Effector CD4-positive, alpha-beta T cell (primary cell): ENCODE results near the gene GPA33.

Experiments used
- DNase-seq: peaks from one replicate; pipeline ENCODE4 v3.0.0-alpha.2; 2020
- total RNA-seq: gene quantifications from one replicate; lab custom pipeline; 2026; lab: John Stamatoyannopoulos, UW

Gene GPA33
- 61.9 reads per million, percentile 73 among the genes with 10 or more reads in this experiment for total RNA-seq

- DNase-seq = no peak
Observed at GRCh38 chr1:167090314-167090942, at the start of gene GPA33. GPA33 (minus strand) TSS chr1:167090377; CDS start chr1:167090287, 90 bp downstream.

DNA sequence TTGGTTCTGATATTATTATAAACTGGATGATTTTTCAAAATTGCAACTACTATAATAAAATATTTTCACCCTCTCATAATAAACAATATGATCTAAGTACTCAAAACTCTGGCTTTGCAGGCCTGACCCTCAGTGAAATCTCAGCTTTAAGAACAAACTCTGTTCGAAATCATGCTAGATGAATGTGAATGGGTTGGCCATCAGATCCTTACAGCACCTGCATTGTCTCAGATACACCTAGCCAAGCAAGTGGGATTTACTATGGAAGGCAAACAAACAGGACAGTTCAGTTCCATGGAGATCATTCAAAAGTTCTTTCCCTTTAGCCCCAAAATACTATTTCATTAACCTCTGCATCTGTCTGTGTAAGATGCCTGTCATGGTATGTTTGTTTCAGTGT is 48.5 kb upstream of the GPA33 start:
- DNase-seq = no peak

DNA sequence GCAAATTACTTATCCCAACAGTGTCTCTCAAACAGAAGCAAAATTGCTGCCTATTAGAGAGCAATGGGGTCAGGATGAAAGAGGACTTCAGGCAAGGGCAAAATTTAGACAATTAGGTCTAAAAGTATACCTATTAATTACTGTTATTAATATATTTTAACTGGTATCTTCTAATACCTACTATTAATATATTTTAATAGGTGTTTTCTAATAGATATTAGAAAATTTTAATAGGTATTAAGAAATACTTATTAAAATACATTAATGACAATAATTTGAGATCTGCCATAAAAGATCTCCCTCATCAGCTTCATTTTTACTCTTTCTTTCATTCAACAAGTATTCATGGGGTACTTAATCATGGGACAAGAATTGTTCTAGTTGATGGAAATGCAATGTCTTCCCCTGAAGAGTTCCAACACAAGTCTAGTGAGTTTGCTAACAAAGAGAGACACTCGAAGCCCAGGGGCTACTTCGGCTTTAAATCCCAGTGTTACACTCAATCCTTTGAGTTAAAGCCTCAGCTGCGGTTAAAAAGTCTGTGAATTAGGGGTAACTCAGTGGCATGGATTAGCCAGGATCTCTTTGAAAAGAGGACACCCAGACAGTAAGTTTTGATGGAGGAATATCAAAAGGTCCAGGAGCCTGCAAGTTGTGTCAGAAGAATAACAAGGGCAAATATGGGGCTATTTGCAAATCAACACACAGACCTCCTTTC is 47.8 kb upstream of the GPA33 start:
- no peak for DNase-seq

DNA sequence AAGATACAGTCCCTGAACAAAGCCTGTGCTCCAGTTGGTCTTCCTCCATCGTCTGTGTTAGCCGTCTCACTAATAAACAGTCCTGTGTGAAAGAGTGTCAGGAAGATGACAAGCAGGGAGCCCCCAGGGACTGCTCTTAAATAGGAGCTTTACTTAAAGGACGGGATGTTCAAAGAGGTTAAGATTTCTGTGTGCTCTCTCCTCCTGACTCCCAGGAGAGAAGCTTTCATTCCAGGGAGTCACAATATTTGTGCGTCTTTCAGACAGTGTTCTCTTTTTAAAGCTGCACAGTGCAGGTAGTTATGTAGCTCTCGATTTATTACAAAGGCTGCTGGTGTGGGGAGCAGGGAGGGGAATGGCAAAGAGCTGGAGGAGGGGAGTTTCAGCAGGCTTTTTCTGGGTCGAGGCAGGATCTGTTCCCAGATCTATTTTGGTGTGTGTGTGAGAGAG is 47.2 kb upstream of the GPA33 start:
- DNase-seq = no peak

- DNase-seq = no peak
Observed at GRCh38 chr1:167136806-167137205, 46.6 kb upstream of the GPA33 start.

GRCh38 chr1:167136191-167136614 is 46.0 kb upstream of the GPA33 start:
- DNase-seq = no peak

- DNase-seq = no peak
Observed at GRCh38 chr1:167135281-167135840, 45.2 kb upstream of the GPA33 start.

DNA sequence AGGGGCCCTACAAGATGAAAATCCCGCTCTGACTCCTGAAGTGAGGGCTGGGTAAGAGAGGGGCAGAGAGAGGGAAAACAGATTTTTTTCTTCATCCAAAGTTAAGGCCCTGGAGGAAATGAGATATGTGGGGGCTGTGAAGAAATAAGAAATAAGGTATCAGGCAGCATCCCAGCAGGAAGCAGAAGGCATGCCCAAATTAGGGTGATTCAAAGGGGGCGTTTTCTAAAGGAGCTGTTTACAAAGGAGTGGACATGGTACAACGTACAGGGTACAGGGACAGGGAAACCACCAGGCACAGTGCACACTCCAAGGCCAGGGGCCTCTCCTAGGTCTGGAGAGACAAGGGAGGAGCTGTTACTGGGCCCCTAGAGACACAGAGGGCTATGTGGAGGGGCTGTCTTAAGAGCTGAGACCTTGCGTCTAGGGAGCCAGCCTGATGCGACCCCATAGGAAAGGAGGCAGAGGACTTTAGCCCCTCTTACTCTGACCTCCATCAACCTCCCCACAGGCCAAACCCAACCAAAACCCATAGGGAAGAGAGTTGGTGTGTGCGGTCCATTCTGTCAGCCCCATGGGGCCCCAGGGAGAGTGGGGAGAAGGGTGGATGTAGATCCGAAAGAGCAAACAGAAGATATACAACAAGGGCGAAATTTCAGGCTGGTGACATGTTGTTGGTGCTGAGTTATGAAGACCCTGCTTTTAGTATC is 42.3 kb upstream of the GPA33 start:
- no peak for DNase-seq

- DNase-seq = no peak
Observed at GRCh38 chr1:167130829-167131510, 40.8 kb upstream of the GPA33 start.

DNA sequence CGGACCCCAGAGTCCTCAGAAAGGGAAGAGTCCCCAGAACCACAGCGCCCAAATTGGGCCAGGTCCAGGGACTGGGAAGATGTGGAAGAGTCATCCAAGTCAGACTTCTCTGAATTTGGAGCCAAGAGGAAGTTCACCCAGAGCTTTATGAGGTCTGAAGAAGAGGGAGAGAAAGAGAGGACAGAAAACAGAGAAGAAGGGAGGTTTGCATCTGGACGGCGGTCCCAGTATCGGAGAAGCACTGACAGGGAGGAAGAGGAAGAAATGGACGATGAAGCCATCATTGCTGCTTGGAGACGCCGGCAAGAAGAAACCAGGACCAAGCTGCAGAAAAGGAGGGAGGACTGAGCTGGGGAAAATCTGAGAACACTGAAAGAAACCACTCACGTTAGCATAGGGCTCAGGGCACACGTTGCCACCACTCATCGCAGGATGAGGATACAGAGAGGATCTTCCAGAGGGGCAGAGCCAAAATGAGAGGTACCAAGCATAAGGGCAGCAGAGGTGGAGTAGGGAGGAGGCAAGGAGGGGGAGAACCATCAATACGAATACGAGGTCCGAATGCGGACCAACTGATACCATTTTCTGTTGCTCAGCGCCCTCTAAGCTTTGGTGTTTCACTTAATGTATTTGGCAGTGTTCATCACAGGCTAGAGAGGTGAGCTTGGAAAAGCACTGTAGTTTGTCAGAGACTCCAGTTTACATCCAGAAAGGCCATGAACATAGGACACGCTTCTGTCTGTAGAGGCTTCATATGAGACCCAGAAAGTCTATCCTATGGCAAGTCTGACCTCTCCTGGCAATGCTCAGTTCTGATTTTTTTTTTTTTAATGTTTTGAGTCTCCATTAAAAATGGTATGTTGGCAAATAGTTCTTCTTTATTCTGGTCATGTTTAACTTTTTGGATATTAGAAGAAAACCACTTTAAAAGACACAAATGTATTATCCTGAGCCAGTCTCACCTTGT is 38.4 kb upstream of the GPA33 start:
- no peak for DNase-seq

GRCh38 chr1:167127661-167128060 is 37.5 kb upstream of the GPA33 start:
- DNase-seq = no peak

DNA sequence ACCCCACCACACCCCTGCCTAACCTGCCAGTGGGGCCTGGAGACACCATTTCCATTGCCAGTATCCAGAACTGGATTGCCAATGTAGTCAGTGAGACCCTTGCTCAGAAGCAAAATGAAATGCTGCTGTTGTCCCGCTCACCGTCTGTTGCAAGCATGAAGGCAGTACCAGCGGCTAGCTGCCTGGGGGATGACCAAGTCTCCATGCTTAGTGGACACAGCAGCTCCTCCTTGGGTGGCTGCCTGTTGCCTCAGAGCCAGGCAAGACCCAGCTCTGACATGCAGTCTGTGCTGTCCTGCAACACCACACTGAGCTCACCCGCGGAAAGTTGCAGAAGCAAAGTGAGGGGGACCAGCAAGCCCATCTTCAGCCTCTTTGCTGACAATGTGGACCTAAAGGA is 37.1 kb upstream of the GPA33 start:
- no peak for DNase-seq

DNA sequence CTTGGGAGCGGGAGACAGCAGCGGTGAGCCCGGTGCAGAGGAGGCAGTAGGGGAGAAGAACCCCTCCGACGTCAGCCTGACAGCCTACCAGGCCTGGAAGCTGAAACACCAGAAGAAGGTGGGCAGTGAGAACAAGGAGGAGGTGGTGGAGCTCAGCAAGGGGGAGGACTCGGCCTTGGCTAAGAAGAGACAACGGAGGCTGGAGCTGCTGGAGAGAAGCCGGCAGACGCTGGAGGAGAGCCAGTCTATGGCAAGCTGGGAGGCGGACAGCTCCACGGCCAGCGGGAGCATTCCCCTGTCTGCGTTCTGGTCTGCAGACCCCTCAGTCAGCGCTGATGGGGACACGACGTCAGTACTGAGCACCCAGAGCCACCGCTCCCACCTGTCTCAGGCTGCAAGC is 36.6 kb upstream of the GPA33 start:
- no peak for DNase-seq

- no peak for DNase-seq
Observed at GRCh38 chr1:167126317-167126716, 36.1 kb upstream of the GPA33 start.

DNA sequence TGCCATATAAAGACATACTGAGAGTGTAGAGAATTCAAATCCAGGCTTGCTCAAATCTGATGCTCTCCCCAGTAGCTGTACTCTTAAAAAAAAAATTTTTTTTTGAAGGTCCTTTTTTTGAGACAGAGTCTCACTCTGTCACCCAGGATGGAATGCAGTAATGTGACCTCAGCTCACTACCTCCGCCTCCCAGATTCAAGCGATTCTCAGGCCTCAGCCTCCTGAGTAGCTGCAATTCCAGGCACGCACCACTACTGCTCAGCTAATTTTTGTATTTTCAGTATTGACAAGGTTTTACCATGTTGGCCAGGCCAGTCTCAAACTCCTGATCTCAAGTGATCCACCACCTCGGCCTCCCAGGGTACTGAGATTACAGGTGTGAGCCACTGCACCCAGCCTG is 32.4 kb upstream of the GPA33 start:
- no peak for DNase-seq

DNA sequence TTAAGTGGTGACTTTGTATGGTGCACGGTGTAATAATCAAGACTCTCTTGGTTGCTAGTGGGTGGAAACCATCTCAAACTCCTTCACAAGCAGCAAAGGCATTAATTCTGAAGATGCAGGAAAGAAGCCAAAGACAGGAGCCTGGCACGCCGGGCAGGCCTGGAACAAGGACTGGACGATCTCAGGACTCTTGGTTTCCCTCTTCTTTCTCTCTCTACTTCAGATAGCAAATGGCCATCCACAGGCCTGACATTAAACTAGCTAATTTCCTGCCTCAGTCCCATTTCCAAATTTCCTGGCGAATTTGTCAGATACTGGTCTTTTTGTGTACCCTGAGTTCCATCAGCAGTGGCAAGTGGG is 31.9 kb upstream of the GPA33 start:
- no peak for DNase-seq

DNA sequence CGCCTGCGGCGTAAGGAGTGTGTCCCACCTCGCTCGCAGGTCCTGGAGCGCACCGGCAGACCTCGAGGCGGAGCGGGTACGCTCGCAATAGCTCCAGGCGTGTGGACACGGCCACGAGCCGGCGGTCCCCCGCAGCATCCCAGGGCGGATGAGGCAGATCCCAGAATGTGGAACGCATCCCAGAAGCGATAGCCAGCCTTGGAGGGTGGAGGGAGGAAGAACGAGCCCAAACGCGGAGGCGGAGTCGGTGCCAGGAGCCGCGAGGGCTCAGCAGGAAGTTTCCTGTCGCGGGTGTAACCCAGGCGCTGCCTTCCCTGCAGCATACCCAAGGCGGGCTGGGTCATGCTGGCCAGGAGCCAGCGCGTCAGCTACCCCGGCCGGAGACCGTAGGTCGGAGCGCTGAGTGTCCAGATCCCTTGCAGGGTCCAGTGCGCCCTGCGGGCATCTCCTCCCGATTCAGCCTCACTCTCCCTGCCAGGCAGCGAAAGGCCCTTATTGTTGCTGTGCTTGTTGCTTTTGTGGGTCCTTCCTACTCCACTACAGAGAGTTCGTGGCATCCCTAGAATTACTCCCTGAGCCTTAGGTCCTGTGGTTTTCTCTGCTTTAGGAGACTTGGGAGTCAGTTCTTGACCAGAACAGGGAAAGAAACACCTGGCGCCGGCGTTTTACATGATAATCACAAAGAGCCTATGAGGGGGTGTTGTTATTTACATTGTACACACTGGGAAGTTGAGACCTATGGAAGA is 31.4 kb upstream of the GPA33 start:
- DNase-seq = no peak

DNA sequence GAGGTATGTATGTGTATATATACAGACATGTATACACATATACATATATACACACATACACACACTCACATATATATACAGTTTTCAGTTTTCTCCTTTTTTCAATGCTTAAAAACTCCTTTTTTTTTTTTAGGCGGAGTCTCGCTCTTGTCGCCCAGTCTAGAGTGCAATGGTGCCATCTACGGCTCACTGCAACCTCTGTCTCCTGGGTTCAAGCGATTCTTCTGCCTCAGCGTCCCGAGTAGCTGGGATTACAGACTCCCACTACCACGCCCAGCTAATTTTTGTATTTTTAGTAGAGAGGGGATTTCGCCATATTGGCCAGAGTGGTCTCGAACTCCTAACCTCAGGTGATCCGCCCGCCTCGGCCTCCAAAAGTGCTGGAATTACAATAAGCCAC is 30.7 kb upstream of the GPA33 start:
- DNase-seq = no peak

- no peak for DNase-seq
Observed at GRCh38 chr1:167119696-167120095, 29.5 kb upstream of the GPA33 start.

DNA sequence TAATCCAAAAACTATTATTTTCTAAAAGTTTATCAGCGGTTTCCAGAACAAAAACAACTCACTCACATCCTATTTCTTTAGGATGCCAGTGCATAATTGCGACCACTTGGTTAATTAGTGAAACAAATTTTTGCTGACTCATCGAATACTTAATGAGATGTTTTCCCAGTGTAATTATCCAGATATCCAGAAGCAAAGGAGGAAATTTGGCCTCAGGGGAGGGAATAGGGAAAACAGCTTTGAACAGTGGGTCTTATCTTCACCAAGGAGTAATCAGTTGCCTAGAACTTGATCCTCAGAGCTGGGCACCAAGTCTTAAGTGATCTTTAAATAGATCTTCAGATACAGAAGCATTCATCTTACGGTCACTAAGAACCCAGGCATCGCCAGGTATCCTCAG is 28.0 kb upstream of the GPA33 start:
- no peak for DNase-seq

DNA sequence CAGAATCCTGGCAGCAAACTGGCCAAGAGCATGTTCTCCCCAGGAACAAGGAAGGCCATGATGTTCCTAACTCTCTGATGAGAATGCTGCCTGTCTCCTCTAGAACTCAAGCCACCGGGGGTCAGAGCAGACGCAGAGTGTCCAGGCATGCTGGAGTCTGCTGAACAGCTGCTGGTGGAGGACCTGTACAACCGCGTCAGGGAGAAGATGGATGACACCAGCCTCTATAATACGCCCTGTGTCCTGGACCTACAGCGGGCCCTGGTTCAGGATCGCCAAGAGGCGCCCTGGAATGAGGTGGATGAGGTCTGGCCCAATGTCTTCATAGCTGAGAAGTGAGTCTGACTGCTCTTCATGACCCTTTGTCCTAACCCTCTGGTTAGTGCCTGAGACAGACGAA is 27.0 kb upstream of the GPA33 start:
- no peak for DNase-seq
